ENCODE data around the gene MMP3.
A peak's percentile ranks its signal among the peaks of the same experiment; 100 is the strongest.

MMP3 gene

GRCh38 chr11:102799681-102800340, 43.6 kb downstream of the MMP3 start:
- in situ Hi-C loops (cut with HindIII; ENCODE audit: low pct_unique_long_range_greater_than_20kb, low sequenced_read_pairs) = no loop called here
- DNase-seq (ENCODE audit: low read depth in 1 of 2, low spot score in 1 of 2) = no peak

GRCh38 chr11:102798012-102798746, 45.2 kb downstream of the MMP3 start, which contains the start of gene MMP1:
TSS of gene MMP1 (minus strand) at chr11:102798160. CDS start at chr11:102798092, 68 bp downstream.
- in situ Hi-C loops (cut with HindIII; ENCODE audit: low pct_unique_long_range_greater_than_20kb, low sequenced_read_pairs) = no loop called here
- no peak for TF ChIP-seq JUND (IDR thresholded peaks at IDR 0.05; ENCODE audit: low read depth)
- no peak for DNase-seq (ENCODE audit: low read depth in 1 of 2, low spot score in 1 of 2)

More at GRCh38 chr11:102799681-102800340, 43.6 kb downstream of the MMP3 start:
- no peak for TF ChIP-seq JUND (IDR thresholded peaks at IDR 0.05; ENCODE audit: low read depth)

GRCh38 chr11:102794382-102794781, 49.0 kb downstream of the MMP3 start:
- peak in 1 of 2 experiments; percentile 35 for DNase-seq (ENCODE audit: low read depth in 1 of 2, low spot score in 1 of 2)

GRCh38 chr11:102793677-102794290, 49.6 kb downstream of the MMP3 start:
- in situ Hi-C loops (cut with HindIII; ENCODE audit: low pct_unique_long_range_greater_than_20kb, low sequenced_read_pairs) = no loop called here
- no peak for TF ChIP-seq JUND (IDR thresholded peaks at IDR 0.05; ENCODE audit: low read depth)

More at GRCh38 chr11:102794382-102794781, 49.0 kb downstream of the MMP3 start:
- in situ Hi-C loops (cut with HindIII; ENCODE audit: low pct_unique_long_range_greater_than_20kb, low sequenced_read_pairs) = no loop called here
- TF ChIP-seq JUND (IDR thresholded peaks at IDR 0.05; ENCODE audit: low read depth) = no peak

GRCh38 chr11:102792604-102793003, 50.8 kb downstream of the MMP3 start:
- TF ChIP-seq JUND (IDR thresholded peaks at IDR 0.05; ENCODE audit: low read depth) = no peak

More at GRCh38 chr11:102793677-102794290, 49.6 kb downstream of the MMP3 start:
- no peak for DNase-seq (ENCODE audit: low read depth in 1 of 2, low spot score in 1 of 2)

GRCh38 chr11:102791271-102792036, 52.0 kb downstream of the MMP3 start:
- no peak for TF ChIP-seq JUND (IDR thresholded peaks at IDR 0.05; ENCODE audit: low read depth)
- in situ Hi-C loops (cut with HindIII; ENCODE audit: low pct_unique_long_range_greater_than_20kb, low sequenced_read_pairs) = no loop called here
- DNase-seq (ENCODE audit: low read depth in 1 of 2, low spot score in 1 of 2) = no peak

More at GRCh38 chr11:102792604-102793003, 50.8 kb downstream of the MMP3 start:
- DNase-seq (ENCODE audit: low read depth in 1 of 2, low spot score in 1 of 2) = no peak
- in situ Hi-C loops (cut with HindIII; ENCODE audit: low pct_unique_long_range_greater_than_20kb, low sequenced_read_pairs) = no loop called here

GRCh38 chr11:102788334-102788995, 54.9 kb downstream of the MMP3 start:
- TF ChIP-seq JUND (IDR thresholded peaks at IDR 0.05; ENCODE audit: low read depth) = no peak
- DNase-seq (ENCODE audit: low read depth in 1 of 2, low spot score in 1 of 2) = no peak
- in situ Hi-C loops (cut with HindIII; ENCODE audit: low pct_unique_long_range_greater_than_20kb, low sequenced_read_pairs) = no loop called here

Measured in T47D (cell line).